ENCODE data around the gene KCNQ1OT1.

The KCNQ1OT1 gene

GRCh38 chr11:2564008-2564530 is 135.7 kb downstream of the KCNQ1OT1 start:
- in situ Hi-C loops (cut with HindIII; ENCODE audit: low sequenced_read_pairs): no loop called here

- in situ Hi-C loops (cut with HindIII; ENCODE audit: low sequenced_read_pairs): no loop called here
Measured at GRCh38 chr11:2563213-2564007, 136.4 kb downstream of the KCNQ1OT1 start.

GRCh38 chr11:2562890-2563212 is 136.9 kb downstream of the KCNQ1OT1 start:
- in situ Hi-C loops (cut with HindIII; ENCODE audit: low sequenced_read_pairs): no loop called here

- in situ Hi-C loops (cut with HindIII; ENCODE audit: low sequenced_read_pairs): no loop called here
Measured at GRCh38 chr11:2561696-2562581, 137.9 kb downstream of the KCNQ1OT1 start.

- in situ Hi-C loops (cut with HindIII; ENCODE audit: low sequenced_read_pairs): loop anchor here (5.0 kb wide), 1 partner anchor 48 kb away; no protein-coding TSS in a partner anchor
Measured at GRCh38 chr11:2559527-2560311, 140.1 kb downstream of the KCNQ1OT1 start.

GRCh38 chr11:2558861-2559526 is 140.8 kb downstream of the KCNQ1OT1 start:
- in situ Hi-C loops (cut with HindIII; ENCODE audit: low sequenced_read_pairs): loop anchor here (5.0 kb wide), 1 partner anchor 48 kb away; no protein-coding TSS in a partner anchor

- in situ Hi-C loops (cut with HindIII; ENCODE audit: low sequenced_read_pairs): loop anchor here (5.0 kb wide), 1 partner anchor 49 kb away; no protein-coding TSS in a partner anchor
Measured at GRCh38 chr11:2558397-2558796, 141.4 kb downstream of the KCNQ1OT1 start.

All from DLD1 (cell line).